Breast epithelium (tissue), 3 donors: Measurements from ENCODE around the gene PEG3.

Experiments used
- POLR2A ChIP-seq: fragments of 450-650 bp; IDR thresholded peaks from one replicate; pipeline ENCODE4 v1.6.1; 2016; ENCODE audit warnings: antibody characterized with exemption, mild to moderate bottlenecking, moderate library complexity
- POLR2AphosphoS5 ChIP-seq, 3 donors: sonication (generic); formaldehyde crosslinking; IDR thresholded peaks; one replicate each; pipeline ENCODE4 v1.6.1; 2017; ENCODE audit warnings: antibody characterized with exemption in 3 of 3
- TF ChIP-seq, protein P1 (sequence below), 3 donors: fragments of 450-650 bp; IDR thresholded peaks; one replicate each; pipeline ENCODE4 v1.5.1; 2016 to 2017; ENCODE audit warnings: antibody characterized with exemption in 3 of 3, mild to moderate bottlenecking in 3 of 3, moderate library complexity in 3 of 3

DNA sequence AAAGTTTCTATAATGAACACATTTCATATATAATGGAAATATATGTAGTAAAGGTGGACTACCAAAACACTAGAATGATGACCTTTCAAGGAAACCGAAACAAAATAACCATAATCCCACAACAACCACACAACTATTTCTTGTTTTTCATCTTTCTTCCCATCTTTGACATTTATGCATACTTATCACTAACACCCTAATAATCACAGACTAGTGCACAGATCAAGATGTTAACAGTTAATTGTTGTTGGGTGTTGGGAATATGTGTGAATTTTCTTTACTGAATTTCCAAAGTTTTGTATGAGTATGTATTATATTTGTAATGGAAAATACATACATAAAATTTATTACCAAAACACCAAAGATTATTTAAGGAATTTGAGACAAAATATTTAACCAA lies 30.3 kb downstream of the PEG3 start:
- TF ChIP-seq, protein P1, sequence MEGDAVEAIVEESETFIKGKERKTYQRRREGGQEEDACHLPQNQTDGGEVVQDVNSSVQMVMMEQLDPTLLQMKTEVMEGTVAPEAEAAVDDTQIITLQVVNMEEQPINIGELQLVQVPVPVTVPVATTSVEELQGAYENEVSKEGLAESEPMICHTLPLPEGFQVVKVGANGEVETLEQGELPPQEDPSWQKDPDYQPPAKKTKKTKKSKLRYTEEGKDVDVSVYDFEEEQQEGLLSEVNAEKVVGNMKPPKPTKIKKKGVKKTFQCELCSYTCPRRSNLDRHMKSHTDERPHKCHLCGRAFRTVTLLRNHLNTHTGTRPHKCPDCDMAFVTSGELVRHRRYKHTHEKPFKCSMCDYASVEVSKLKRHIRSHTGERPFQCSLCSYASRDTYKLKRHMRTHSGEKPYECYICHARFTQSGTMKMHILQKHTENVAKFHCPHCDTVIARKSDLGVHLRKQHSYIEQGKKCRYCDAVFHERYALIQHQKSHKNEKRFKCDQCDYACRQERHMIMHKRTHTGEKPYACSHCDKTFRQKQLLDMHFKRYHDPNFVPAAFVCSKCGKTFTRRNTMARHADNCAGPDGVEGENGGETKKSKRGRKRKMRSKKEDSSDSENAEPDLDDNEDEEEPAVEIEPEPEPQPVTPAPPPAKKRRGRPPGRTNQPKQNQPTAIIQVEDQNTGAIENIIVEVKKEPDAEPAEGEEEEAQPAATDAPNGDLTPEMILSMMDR (IDR thresholded peaks at IDR 0.05) = no peak
- TF ChIP-seq POLR2A = no peak
- TF ChIP-seq POLR2AphosphoS5 (IDR thresholded peaks at IDR 0.05) = no peak
